B cell (primary cell): ENCODE results near the gene TSR2. TPM values are rescaled to one million over a fixed set of nuclear protein-coding genes. Genes with fewer than 3 reads are reported as not detected.

ENCODE experiments used
- ATAC-seq: fragments of 200-7000 bp; cut with Tn5 transposase; one replicate; pipeline ENCODE4 v1.10.0; 2021; ENCODE audit warnings: low read depth, mild to moderate bottlenecking, moderate number of reproducible peaks, moderate library complexity
- CTCF ChIA-PET: fragments of 350-600 bp; sonication (Branson Sonifier 250); formaldehyde crosslinking; loops from one replicate; lab custom pipeline; 2021; ENCODE audit warnings: antibody characterized with exemption, inconsistent platforms; lab: Charles Lee
- POLR2A ChIA-PET: fragments of 350-600 bp; sonication (Branson Sonifier 250); formaldehyde crosslinking; loops from one replicate; lab custom pipeline; 2021; ENCODE audit warnings: antibody characterized with exemption; lab: Charles Lee
- DNase-seq: peaks from one replicate; pipeline ENCODE4 v3.0.0; 2013
- H2AFZ ChIP-seq: 2 replicates; pipeline ENCODE4 v1.6.1; 2012; ENCODE audit warnings: mild to moderate bottlenecking, low read depth, low read length; ENCODE audit not compliant: insufficient read depth, poor library complexity, severe bottlenecking
- H3K27ac ChIP-seq, 2 donors: 1 replicate in 1 of 2; 2 replicates in 1 of 2; pipeline ENCODE4 v1.5.1; 2012 to 2013; ENCODE audit warnings: low read length in 2 of 2, mild to moderate bottlenecking in 2 of 2, moderate library complexity in 1 of 2
- H3K27me3 ChIP-seq, 4 experiments: fragments of 200-600 bp in 1 of 4; sonication (generic) in 1 of 4; replicated peaks in 1 of 4; 1 replicate in 2 of 4; 2 replicates in 2 of 4; pipeline versions ENCODE4 v1.6.1 to v1.7.0; 2013 to 2016; ENCODE audit warnings: low read length in 3 of 4, mild to moderate bottlenecking in 2 of 4, mixed read lengths in 1 of 4, moderate library complexity in 1 of 4; ENCODE audit not compliant: insufficient read depth in 4 of 4, control insufficient read depth in 3 of 4; ENCODE audit errors: control extremely low read depth in 1 of 4
- H3K36me3 ChIP-seq, 2 experiments: replicated peaks in 1 of 2; 1 replicate in 1 of 2; 2 replicates in 1 of 2; pipeline versions ENCODE4 v1.6.1 to v1.7.1; 2013; ENCODE audit warnings: low read length in 1 of 2; ENCODE audit not compliant: insufficient read depth in 2 of 2, control insufficient read depth in 1 of 2; ENCODE audit errors: control extremely low read depth in 1 of 2, extremely low read depth in 1 of 2
- H3K4me1 ChIP-seq, 2 donors: fragments of 200-600 bp in 1 of 2; sonication (generic) in 1 of 2; 1 replicate in 1 of 2; 2 replicates in 1 of 2; pipeline versions ENCODE4 v1.5.1 to v1.6.1; 2013 to 2017; ENCODE audit warnings: low read length in 2 of 2; ENCODE audit not compliant: control insufficient read depth in 2 of 2, insufficient read depth in 2 of 2
- H3K4me2 ChIP-seq: replicated peaks from 2 replicates; pipeline ENCODE3; 2012; ENCODE audit warnings: mild to moderate bottlenecking, low read depth, low read length; ENCODE audit not compliant: poor library complexity, severe bottlenecking
- H3K4me3 ChIP-seq, 5 experiments: fragments of 200-600 bp in 1 of 5; sonication (generic) in 1 of 5; 1 replicate in 3 of 5; 2 replicates in 2 of 5; pipeline versions ENCODE4 v1.5.1 to v1.7.0; 2011 to 2016; ENCODE audit warnings: low read length in 4 of 5, mild to moderate bottlenecking in 4 of 5, low read depth in 2 of 5, control low read depth in 1 of 5, moderate library complexity in 1 of 5; ENCODE audit not compliant: insufficient read depth in 1 of 5; ENCODE audit errors: control extremely low read depth in 1 of 5, extremely low read depth in 1 of 5
- H3K79me2 ChIP-seq: fragments of 200-600 bp; sonication (generic); one replicate; pipeline ENCODE4 v1.6.0; 2016; ENCODE audit warnings: low read length; ENCODE audit not compliant: control insufficient read depth, insufficient read depth
- H3K9ac ChIP-seq: fragments of 200-600 bp; sonication (generic); 2 replicates; pipeline ENCODE4 v1.6.1; 2017; ENCODE audit warnings: mild to moderate bottlenecking, low read length, moderate library complexity
- H3K9me3 ChIP-seq, 3 donors: one replicate each; pipeline versions ENCODE4 v1.6.1 to v1.7.1; 2013; ENCODE audit warnings: low read length in 2 of 3; ENCODE audit not compliant: control insufficient read depth in 2 of 3, insufficient read depth in 1 of 3; ENCODE audit errors: control extremely low read depth in 1 of 3
- H4K20me1 ChIP-seq: 2 replicates; pipeline ENCODE4 v1.6.0; 2012; ENCODE audit warnings: mild to moderate bottlenecking, low read length; ENCODE audit not compliant: insufficient read depth, control insufficient read depth, poor library complexity, severe bottlenecking
- H3K27ac Mint-ChIP-seq: one replicate; pipeline ENCODE4 v1.8.0; 2021; ENCODE audit warnings: mixed read lengths
- H3K27me3 Mint-ChIP-seq: one replicate; pipeline ENCODE4 v1.8.0; 2021; ENCODE audit warnings: mixed read lengths
- H3K4me1 Mint-ChIP-seq: one replicate; pipeline ENCODE4 v1.8.0; 2021; ENCODE audit warnings: mixed read lengths
- H3K4me3 Mint-ChIP-seq: one replicate; pipeline ENCODE4 v1.8.0; 2021; ENCODE audit warnings: mixed read lengths
- H3K9me3 Mint-ChIP-seq: one replicate; pipeline ENCODE4 v1.8.0; 2022; ENCODE audit warnings: mixed read lengths; ENCODE audit not compliant: insufficient read depth
- EZH2 ChIP-seq: IDR thresholded peaks from 2 replicates; pipeline ENCODE4 v1.6.1; 2012; ENCODE audit warnings: borderline replicate concordance, low read depth, mild to moderate bottlenecking, moderate library complexity, low read length; ENCODE audit not compliant: insufficient read depth, poor library complexity, severe bottlenecking
- WGBS: methylation state at CpG from one replicate; pipeline ENCODE4 v1.1.5; 2013; ENCODE audit warnings: missing lambda C conversion rate; ENCODE audit not compliant: insufficient coverage; 5-methylcytosine and 5-hydroxymethylcytosine counted together
- intact Hi-C: fragments of 100-400 bp; cut with micrococcal nuclease; formaldehyde crosslinking; loops from one replicate; pipeline ENCODE4 v1.10.0; 2022
- polyA plus RNA-seq: library from polyadenylated mRNA; depleted of rRNA; stranded (reverse); fragments of >200 nt; gene quantifications from 2 replicates; pipeline ENCODE4 v1.2.3, GENCODE V29; 2012
- total RNA-seq, 2 donors: library from RNA; stranded (reverse); fragments of 120-200 nt in 1 of 2; gene quantifications; 1 replicate in 1 of 2; 2 replicates in 1 of 2; pipeline versions ENCODE4 v1.2.3 to v1.2.4, GENCODE V29; 2013 to 2022
- TF ChIP-seq, protein P1 (sequence below): fragments of 200-600 bp; IDR thresholded peaks from one replicate; pipeline ENCODE4 v1.8.0; 2022; ENCODE audit warnings: antibody characterized with exemption, mild to moderate bottlenecking

TSR2 gene
- total and polyA plus RNA-seq, 2 donors (not counting 1 experiment from before 2014, with no cell fraction given) = 13.7 to 38.3 TPM

DNA sequence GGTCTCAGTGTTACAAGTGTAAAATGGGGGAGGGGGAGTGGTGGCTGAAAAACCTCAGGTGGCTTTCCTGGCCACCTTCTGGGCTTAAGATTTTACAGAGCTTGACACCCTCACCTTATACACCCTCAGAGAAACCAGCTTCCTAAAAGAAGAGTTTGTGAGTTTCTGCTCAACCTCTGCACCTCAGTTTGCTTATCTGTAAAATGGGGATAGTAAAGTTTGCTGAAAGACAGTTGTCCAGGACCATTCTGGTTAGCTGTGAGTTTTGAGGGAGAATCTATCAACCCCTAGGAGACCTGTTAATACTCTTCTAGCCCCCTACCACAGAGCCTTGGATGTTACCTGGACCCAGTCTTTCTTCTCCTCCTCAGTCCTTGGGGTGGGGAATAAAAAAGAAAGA is 9.7 kb downstream of the TSR2 start:
- no peak for ATAC-seq
- Histone ChIP-seq H3K27me3 (no peaks in the 10 kb centered on the region), H3K4me1 (no peaks in the 10 kb centered on the region), H2AFZ (no peak overlapping the region), H3K9ac (no peak overlapping the region), H3K4me3 (no peak overlapping the region), H3K36me3 (peaks cover 0 to 4% of the 10 kb centered on the region in 2 experiments), H3K4me2 (no peak overlapping the region), H4K20me1 (no peaks in the 10 kb centered on the region), H3K9me3 (no peaks in the 10 kb centered on the region), H3K79me2 (no peaks in the 10 kb centered on the region), H3K27ac (no peak overlapping the region)
- Mint-ChIP-seq H3K4me3 (no peak overlapping the region), H3K27ac (no peak overlapping the region), H3K9me3 (no peaks in the 10 kb centered on the region), H3K27me3 (no peaks in the 10 kb centered on the region), H3K4me1 (no peaks in the 10 kb centered on the region)
- DNase-seq = no peak
- TF ChIP-seq EZH2 = no peak
- TF ChIP-seq, protein P1, sequence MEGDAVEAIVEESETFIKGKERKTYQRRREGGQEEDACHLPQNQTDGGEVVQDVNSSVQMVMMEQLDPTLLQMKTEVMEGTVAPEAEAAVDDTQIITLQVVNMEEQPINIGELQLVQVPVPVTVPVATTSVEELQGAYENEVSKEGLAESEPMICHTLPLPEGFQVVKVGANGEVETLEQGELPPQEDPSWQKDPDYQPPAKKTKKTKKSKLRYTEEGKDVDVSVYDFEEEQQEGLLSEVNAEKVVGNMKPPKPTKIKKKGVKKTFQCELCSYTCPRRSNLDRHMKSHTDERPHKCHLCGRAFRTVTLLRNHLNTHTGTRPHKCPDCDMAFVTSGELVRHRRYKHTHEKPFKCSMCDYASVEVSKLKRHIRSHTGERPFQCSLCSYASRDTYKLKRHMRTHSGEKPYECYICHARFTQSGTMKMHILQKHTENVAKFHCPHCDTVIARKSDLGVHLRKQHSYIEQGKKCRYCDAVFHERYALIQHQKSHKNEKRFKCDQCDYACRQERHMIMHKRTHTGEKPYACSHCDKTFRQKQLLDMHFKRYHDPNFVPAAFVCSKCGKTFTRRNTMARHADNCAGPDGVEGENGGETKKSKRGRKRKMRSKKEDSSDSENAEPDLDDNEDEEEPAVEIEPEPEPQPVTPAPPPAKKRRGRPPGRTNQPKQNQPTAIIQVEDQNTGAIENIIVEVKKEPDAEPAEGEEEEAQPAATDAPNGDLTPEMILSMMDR = no peak
- intact Hi-C loops = no loop called here
- POLR2A ChIA-PET = no interaction called here
- CTCF ChIA-PET = no interaction called here

DNA sequence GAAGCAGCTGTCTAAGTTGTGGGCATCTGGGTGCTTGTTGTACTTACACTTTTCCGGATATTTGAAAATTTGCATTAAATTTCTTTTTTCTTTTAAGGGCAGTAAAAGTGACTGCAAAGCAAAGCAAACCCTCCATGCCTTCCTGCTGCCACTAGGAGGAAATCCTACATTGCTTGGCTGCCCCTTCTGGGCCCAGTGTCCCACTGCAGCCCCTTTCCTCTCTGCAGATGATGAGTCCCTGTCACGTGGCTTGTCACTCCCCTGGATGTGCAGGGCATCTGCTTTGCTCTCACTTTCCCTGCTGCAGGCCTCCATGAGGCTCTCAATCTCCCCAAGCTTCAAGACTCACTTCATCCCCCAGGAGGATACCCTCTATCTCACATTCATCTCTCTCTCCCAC is 12.7 kb downstream of the TSR2 start:
- CTCF ChIA-PET = no interaction called here

More for the DNA sequence above, 12.7 kb downstream of the TSR2 start:
- Histone ChIP-seq H2AFZ (no peak overlapping the region), H3K36me3 (no peaks in the 10 kb centered on the region), H3K27ac (no peak overlapping the region), H4K20me1 (no peaks in the 10 kb centered on the region), H3K9me3 (no peaks in the 10 kb centered on the region), H3K4me3 (no peak overlapping the region), H3K9ac (no peak overlapping the region), H3K79me2 (no peaks in the 10 kb centered on the region), H3K4me1 (no peaks in the 10 kb centered on the region), H3K4me2 (no peak overlapping the region), H3K27me3 (no peaks in the 10 kb centered on the region)
- Mint-ChIP-seq H3K9me3 (no peaks in the 10 kb centered on the region), H3K27ac (no peak overlapping the region), H3K4me1 (no peaks in the 10 kb centered on the region), H3K27me3 (no peaks in the 10 kb centered on the region), H3K4me3 (no peak overlapping the region)
- ATAC-seq = no peak
- POLR2A ChIA-PET = no interaction called here
- DNase-seq = no peak
- TF ChIP-seq EZH2 = no peak
- TF ChIP-seq, protein P1 = no peak
- intact Hi-C loops = no loop called here
- no CpG with 5 or more reads among the region's 2 CpGs for WGBS
